Measurements from ENCODE around the gene NDUFA8.
A peak's percentile ranks its signal among the peaks of the same experiment; 100 is the strongest.

The NDUFA8 gene

GRCh38 chr9:122173670-122174069 is 14.1 kb upstream of the NDUFA8 start:
- no peak overlapping the region for H3K4me3 ChIP-seq (ENCODE audit: control insufficient read depth, low read depth, low read length)
- no peak for TF ChIP-seq CTCF (conservative IDR thresholded peaks at IDR 0.05; ENCODE audit: control insufficient read depth, insufficient read depth, low read depth, low read length)
- no peak for DNase-seq (ENCODE audit: low read depth)

- H3K4me3 ChIP-seq (ENCODE audit: control insufficient read depth, low read depth, low read length), result no peak overlapping the region
- no peak for TF ChIP-seq CTCF (conservative IDR thresholded peaks at IDR 0.05; ENCODE audit: control insufficient read depth, insufficient read depth, low read depth, low read length)
- no peak for DNase-seq (ENCODE audit: low read depth)
These were observed 12.6 kb upstream of the NDUFA8 start for GRCh38 chr9:122172131-122172530.

GRCh38 chr9:122168356-122168755 is 8.8 kb upstream of the NDUFA8 start:
- H3K4me3 ChIP-seq (ENCODE audit: control insufficient read depth, low read depth, low read length), result no peak overlapping the region
- no peak for TF ChIP-seq CTCF (conservative IDR thresholded peaks at IDR 0.05; ENCODE audit: control insufficient read depth, insufficient read depth, low read depth, low read length)
- peak; percentile 6 for DNase-seq (ENCODE audit: low read depth)

- no peak for DNase-seq (ENCODE audit: low read depth)
- no peak for TF ChIP-seq CTCF (conservative IDR thresholded peaks at IDR 0.05; ENCODE audit: control insufficient read depth, insufficient read depth, low read depth, low read length)
- no peak overlapping the region for H3K4me3 ChIP-seq (ENCODE audit: control insufficient read depth, low read depth, low read length)
These were observed 4.7 kb upstream of the NDUFA8 start for GRCh38 chr9:122164286-122164685.

- DNase-seq (ENCODE audit: low read depth), result no peak
- no peak overlapping the region for H3K4me3 ChIP-seq (ENCODE audit: control insufficient read depth, low read depth, low read length)
- TF ChIP-seq CTCF (conservative IDR thresholded peaks at IDR 0.05; ENCODE audit: control insufficient read depth, insufficient read depth, low read depth, low read length), result no peak
These were observed 2.8 kb upstream of the NDUFA8 start for GRCh38 chr9:122162415-122162814.

GRCh38 chr9:122159925-122160246 is 307 bp upstream of the NDUFA8 start:
- no peak for TF ChIP-seq CTCF (conservative IDR thresholded peaks at IDR 0.05; ENCODE audit: control insufficient read depth, insufficient read depth, low read depth, low read length)
- H3K4me3 ChIP-seq (ENCODE audit: control insufficient read depth, low read depth, low read length), result peak overlapping the region; percentile 95

GRCh38 chr9:122158202-122158601 is 1.4 kb downstream of the NDUFA8 start:
- DNase-seq (ENCODE audit: low read depth), result peak; percentile 69
- peak; percentile 61 for TF ChIP-seq CTCF (conservative IDR thresholded peaks at IDR 0.05; ENCODE audit: control insufficient read depth, insufficient read depth, low read depth, low read length)
- H3K4me3 ChIP-seq (ENCODE audit: control insufficient read depth, low read depth, low read length), result no peak overlapping the region

More at GRCh38 chr9:122159925-122160246, 307 bp upstream of the NDUFA8 start:
- DNase-seq (ENCODE audit: low read depth), result no peak

Data from fibroblast of mammary gland (primary cell).